Panc1 (cell line): ENCODE data around the gene EFNA1. TPM values are rescaled to one million over a fixed set of nuclear protein-coding genes. Genes with fewer than 3 reads are reported as not detected.

Experiments used
- ATAC-seq: fragments of 200-7000 bp; cut with Tn5 transposase; 2 replicates; pipeline ENCODE4 v1.9.1; 2020; ENCODE audit warnings: mild to moderate bottlenecking, moderate library complexity
- BruUV-seq: library from RNA; stranded (reverse); fragments of 400-500 nt; replicated peaks from 2 replicates; lab custom pipeline; 2021; lab: Mats Ljungman, UMichigan
- CTCF ChIA-PET: fragments of 300-600 bp; sonication (Branson Sonifier 250); formaldehyde crosslinking; loops from one replicate; lab custom pipeline; 2022; ENCODE audit warnings: antibody characterized with exemption; lab: Charles Lee
- POLR2A ChIA-PET: fragments of 300-600 bp; sonication (Branson Sonifier 250); formaldehyde crosslinking; loops from one replicate; lab custom pipeline; 2022; ENCODE audit warnings: antibody characterized with exemption; lab: Charles Lee
- DNase-seq: peaks from one replicate; pipeline ENCODE4 v3.0.0-alpha.2; 2010; ENCODE audit warnings: low read depth, low spot score
- H3K27ac ChIP-seq: 2 replicates; pipeline ENCODE4 v1.5.1; 2011; ENCODE audit warnings: mild to moderate bottlenecking, low read length, inconsistent platforms
- H3K27me3 ChIP-seq: fragments of 200-500 bp; sonication (Bioruptor generic); 2 replicates; pipeline ENCODE4 v1.6.0; 2014; ENCODE audit warnings: low read length, inconsistent platforms; ENCODE audit not compliant: control insufficient read depth, insufficient read depth
- H3K36me3 ChIP-seq: fragments of 200-500 bp; sonication (Bioruptor generic); 2 replicates; pipeline ENCODE4 v1.5.1; 2014; ENCODE audit warnings: inconsistent platforms, mild to moderate bottlenecking, low read length, moderate library complexity; ENCODE audit not compliant: control insufficient read depth, insufficient read depth
- H3K4me1 ChIP-seq: 2 replicates; pipeline ENCODE4 v1.5.1; 2011; ENCODE audit warnings: inconsistent platforms, mild to moderate bottlenecking, low read length, moderate library complexity; ENCODE audit not compliant: control insufficient read depth, insufficient read depth
- H3K4me3 ChIP-seq, 2 experiments: 2 replicates each; pipeline ENCODE4 v1.5.1; 2011 to 2012; ENCODE audit warnings: low read depth in 2 of 2, low read length in 2 of 2, mild to moderate bottlenecking in 2 of 2, inconsistent platforms in 1 of 2, moderate library complexity in 1 of 2
- H3K9me3 ChIP-seq: fragments of 200-500 bp; sonication (Bioruptor generic); 2 replicates; pipeline ENCODE4 v1.5.1; 2014; ENCODE audit warnings: low read depth, mild to moderate bottlenecking, inconsistent platforms, low read length, moderate library complexity; ENCODE audit not compliant: control insufficient read depth, insufficient read depth
- CTCF ChIP-seq: fragments of 450-650 bp; IDR thresholded peaks from 2 replicates; pipeline ENCODE4 v1.5.1; 2017; ENCODE audit warnings: mild to moderate bottlenecking
- POLR2AphosphoS5 ChIP-seq: IDR thresholded peaks from 2 replicates; pipeline ENCODE4 v1.6.1; 2012; ENCODE audit warnings: mild to moderate bottlenecking, low read depth, low read length, moderate library complexity
- REST ChIP-seq, 2 experiments: IDR thresholded peaks; 2 replicates each; pipeline ENCODE4 v1.6.1; 2011 to 2012; ENCODE audit warnings: low read depth in 2 of 2, control low read depth in 1 of 2, low read length in 1 of 2, mild to moderate bottlenecking in 1 of 2, moderate library complexity in 1 of 2; ENCODE audit not compliant: insufficient read depth in 1 of 2
- SIN3A ChIP-seq: IDR thresholded peaks from 2 replicates; pipeline ENCODE4 v1.6.1; 2012; ENCODE audit warnings: low read depth, mild to moderate bottlenecking, low read length, moderate library complexity, borderline replicate concordance; ENCODE audit not compliant: insufficient read depth
- TCF7L2 ChIP-seq: IDR thresholded peaks from 2 replicates; pipeline ENCODE4 v1.6.1; 2011; ENCODE audit warnings: mild to moderate bottlenecking, low read depth, low read length, inconsistent platforms
- in situ Hi-C: cut with HindIII; loops from 2 replicates; pipeline ENCODE4 v1.10.0; 2016; ENCODE audit warnings: low sequenced_read_pairs, low pct_unique_long_range_greater_than_20kb
- intact Hi-C: fragments of 100-400 bp; cut with micrococcal nuclease; formaldehyde crosslinking; loops from one replicate; pipeline ENCODE4 v1.10.0; 2022; ENCODE audit not compliant: unreplicated experiment
- total RNA-seq: library from RNA; stranded (reverse); gene quantifications from one replicate; pipeline ENCODE4 v1.2.1, GENCODE V29; 2021; ENCODE audit not compliant: unreplicated experiment

EFNA1 gene
- total RNA-seq, 1 experiment from 2014 or later, result 23.8 TPM

GRCh38 chr1:155182052-155182550 lies 54.4 kb downstream of the EFNA1 start:
- in situ Hi-C loops (no loop called here), intact Hi-C loops (no loop called here)
- Histone ChIP-seq H3K27me3 (no peaks in the 10 kb centered on the region), H3K36me3 (no peaks in the 10 kb centered on the region), H3K4me3 (no peak overlapping the region), H3K27ac (no peak overlapping the region), H3K4me1 (peaks cover 2% of the 10 kb centered on the region), H3K9me3 (no peaks in the 10 kb centered on the region)
- CTCF ChIA-PET, result no interaction called here
- POLR2A ChIA-PET, result no interaction called here
- ATAC-seq (no peak), DNase-seq (no peak)
- TF ChIP-seq TCF7L2, result no peak
- TF ChIP-seq REST (IDR thresholded peaks at IDR 0.05; ENCODE audit: insufficient read depth in 1 of 2, low read depth in 2 of 2, low read length in 1 of 2), result no peak
- no peak for TF ChIP-seq SIN3A
- TF ChIP-seq POLR2AphosphoS5, result no peak
- no peak for TF ChIP-seq CTCF
- no TSS peak for BruUV-seq

GRCh38 chr1:155183775-155184221 lies 56.1 kb downstream of the EFNA1 start:
- Histone ChIP-seq H3K27ac (no peak overlapping the region), H3K27me3 (no peaks in the 10 kb centered on the region), H3K9me3 (no peaks in the 10 kb centered on the region), H3K36me3 (no peaks in the 10 kb centered on the region), H3K4me1 (peaks cover 2% of the 10 kb centered on the region), H3K4me3 (no peak overlapping the region)
- in situ Hi-C loops, result no loop called here
- DNase-seq (no peak), ATAC-seq (no peak)
- ChIA-PET POLR2A (no interaction called here), CTCF (no interaction called here)
- intact Hi-C loops, result no loop called here
- TF ChIP-seq POLR2AphosphoS5, result no peak
- no peak for TF ChIP-seq CTCF
- no peak for TF ChIP-seq REST (IDR thresholded peaks at IDR 0.05; ENCODE audit: insufficient read depth in 1 of 2, low read depth in 2 of 2, low read length in 1 of 2)
- TF ChIP-seq TCF7L2, result no peak
- TF ChIP-seq SIN3A, result no peak
- BruUV-seq, result no TSS peak
